ENCODE data around the gene CTNNB1.

DNA sequence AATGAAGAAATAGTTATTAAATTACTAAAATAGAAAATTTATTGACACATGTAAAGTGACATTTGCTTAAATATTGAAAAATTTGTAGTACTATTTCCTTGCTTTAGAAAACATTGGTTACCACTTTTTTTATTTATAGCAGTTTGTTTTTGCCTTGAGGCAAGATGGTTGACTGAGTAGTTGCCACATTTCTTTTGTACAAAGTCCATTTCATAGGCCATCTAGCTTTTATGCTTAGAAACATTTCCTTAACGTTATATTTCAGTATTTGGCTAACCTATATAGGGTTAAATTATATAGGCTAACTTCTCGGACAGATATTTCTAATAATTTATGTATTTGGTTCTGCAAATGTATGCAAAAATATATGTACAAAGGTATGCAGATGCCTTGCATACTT is 17.1 kb downstream of the CTNNB1 start:
- TF ChIP-seq, protein P1, sequence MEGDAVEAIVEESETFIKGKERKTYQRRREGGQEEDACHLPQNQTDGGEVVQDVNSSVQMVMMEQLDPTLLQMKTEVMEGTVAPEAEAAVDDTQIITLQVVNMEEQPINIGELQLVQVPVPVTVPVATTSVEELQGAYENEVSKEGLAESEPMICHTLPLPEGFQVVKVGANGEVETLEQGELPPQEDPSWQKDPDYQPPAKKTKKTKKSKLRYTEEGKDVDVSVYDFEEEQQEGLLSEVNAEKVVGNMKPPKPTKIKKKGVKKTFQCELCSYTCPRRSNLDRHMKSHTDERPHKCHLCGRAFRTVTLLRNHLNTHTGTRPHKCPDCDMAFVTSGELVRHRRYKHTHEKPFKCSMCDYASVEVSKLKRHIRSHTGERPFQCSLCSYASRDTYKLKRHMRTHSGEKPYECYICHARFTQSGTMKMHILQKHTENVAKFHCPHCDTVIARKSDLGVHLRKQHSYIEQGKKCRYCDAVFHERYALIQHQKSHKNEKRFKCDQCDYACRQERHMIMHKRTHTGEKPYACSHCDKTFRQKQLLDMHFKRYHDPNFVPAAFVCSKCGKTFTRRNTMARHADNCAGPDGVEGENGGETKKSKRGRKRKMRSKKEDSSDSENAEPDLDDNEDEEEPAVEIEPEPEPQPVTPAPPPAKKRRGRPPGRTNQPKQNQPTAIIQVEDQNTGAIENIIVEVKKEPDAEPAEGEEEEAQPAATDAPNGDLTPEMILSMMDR (conservative IDR thresholded peaks at IDR 0.05; ENCODE audit: low read depth, low read length), result no peak
- TF ChIP-seq RAD21 (IDR thresholded peaks at IDR 0.05; ENCODE audit: low read length) (no peak), POLR2A (IDR thresholded peaks at IDR 0.05; ENCODE audit: low read depth, low read length) (no peak), MAZ (IDR thresholded peaks at IDR 0.05; ENCODE audit: borderline replicate concordance, low read depth, low read length) (no peak), CEBPB (IDR thresholded peaks at IDR 0.05; ENCODE audit: low read depth, low read length) (no peak), NFE2L2 (IDR thresholded peaks at IDR 0.05; ENCODE audit: low read depth, low read length) (no peak), BHLHE40 (IDR thresholded peaks at IDR 0.05; ENCODE audit: low read depth, low read length) (no peak), CHD1 (IDR thresholded peaks at IDR 0.05; ENCODE audit: low read depth, low read length) (no peak), SMC3 (IDR thresholded peaks at IDR 0.05; ENCODE audit: low read depth, low read length) (no peak)
